ENCODE results near the gene ORC4.

ORC4 gene

DNA sequence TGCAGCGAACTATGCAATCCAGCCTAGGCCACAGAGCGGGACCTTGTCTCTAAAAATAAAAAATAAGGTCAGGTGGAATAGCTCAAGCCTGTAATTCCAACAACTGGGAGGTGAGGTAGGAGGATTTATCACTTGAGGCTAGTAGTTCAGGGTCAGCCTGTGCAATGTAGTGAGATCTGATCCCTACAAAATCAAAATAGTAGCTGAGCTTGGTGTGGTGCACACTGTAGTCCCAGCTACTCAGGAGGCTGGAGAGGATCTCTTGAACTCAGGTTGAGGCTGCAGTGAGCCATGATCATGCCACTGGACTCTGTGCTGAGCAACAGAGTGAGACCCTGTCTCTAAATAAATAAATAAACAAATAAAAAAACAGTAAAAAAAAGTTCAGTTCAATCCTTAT, 6.0 kb upstream of the ORC4 start:
- Histone ChIP-seq H2AFZ (ENCODE audit: insufficient read depth, low read length, poor library complexity) (no peak overlapping the region), H2AK5ac (ENCODE audit: low read length) (no peak overlapping the region), H4K12ac (ENCODE audit: low read depth, low read length) (no peak overlapping the region), H3K14ac (ENCODE audit: low read length) (no peak overlapping the region), H4K91ac (ENCODE audit: low read depth, low read length) (no peak overlapping the region), H3K23ac (ENCODE audit: low read length) (no peak overlapping the region), H3K79me2 (ENCODE audit: control insufficient read depth, insufficient read depth, low read length, poor library complexity) (no peaks in the 10 kb centered on the region), H2BK5ac (ENCODE audit: low read depth, low read length, poor library complexity) (no peak overlapping the region), H3K4me2 (ENCODE audit: low read length) (no peak overlapping the region), H3K36me3 (ENCODE audit: control insufficient read depth in 1 of 2, insufficient read depth in 2 of 2, low read length in 2 of 2) (no peaks in the 10 kb centered on the region), H3K4me1 (ENCODE audit: control insufficient read depth in 1 of 2, insufficient read depth in 2 of 2, low read length in 2 of 2) (no peaks in the 10 kb centered on the region), H3K9ac (ENCODE audit: low read length) (no peak overlapping the region), H3K27me3 (ENCODE audit: insufficient read depth, low read length) (no peaks in the 10 kb centered on the region), H2BK12ac (ENCODE audit: low read length) (no peak overlapping the region), H3K27ac (ENCODE audit: low read depth, low read length) (no peak overlapping the region), H3K79me1 (ENCODE audit: low read length) (no peaks in the 10 kb centered on the region), H3K4me3 (ENCODE audit: low read depth, low read length) (no peak overlapping the region), H3K9me3 (ENCODE audit: insufficient read depth, low read depth, low read length) (no peaks in the 10 kb centered on the region), H3K18ac (ENCODE audit: low read length) (no peak overlapping the region), H4K8ac (ENCODE audit: low read depth, low read length) (no peak overlapping the region), H3K4ac (ENCODE audit: low read depth, low read length) (no peak overlapping the region), H2BK120ac (ENCODE audit: insufficient read depth, low read length, poor library complexity) (no peak overlapping the region)
- no CpG with 5 or more reads among the region's 2 CpGs for WGBS (ENCODE audit: extremely low coverage, insufficient coverage, insufficient read length)
- DNase-seq, result no peak

GRCh38 chr2:148023861-148024260, 3.3 kb upstream of the ORC4 start:
- Histone ChIP-seq H3K4me3 (ENCODE audit: low read depth, low read length) (no peak overlapping the region), H3K79me2 (ENCODE audit: control insufficient read depth, insufficient read depth, low read length, poor library complexity) (peaks cover 8% of the 10 kb centered on the region), H4K12ac (ENCODE audit: low read depth, low read length) (no peak overlapping the region), H3K36me3 (ENCODE audit: control insufficient read depth in 1 of 2, insufficient read depth in 2 of 2, low read length in 2 of 2) (no peaks in the 10 kb centered on the region), H3K4me1 (ENCODE audit: control insufficient read depth in 1 of 2, insufficient read depth in 2 of 2, low read length in 2 of 2) (no peaks in the 10 kb centered on the region), H4K8ac (ENCODE audit: low read depth, low read length) (no peak overlapping the region), H2AK5ac (ENCODE audit: low read length) (no peak overlapping the region), H4K91ac (ENCODE audit: low read depth, low read length) (no peak overlapping the region), H3K23ac (ENCODE audit: low read length) (no peak overlapping the region), H3K18ac (ENCODE audit: low read length) (no peak overlapping the region), H3K27ac (ENCODE audit: low read depth, low read length) (no peak overlapping the region), H3K9me3 (ENCODE audit: insufficient read depth, low read depth, low read length) (no peaks in the 10 kb centered on the region), H2BK12ac (ENCODE audit: low read length) (no peak overlapping the region), H3K4ac (ENCODE audit: low read depth, low read length) (peak overlapping the region; percentile 73), H3K9ac (ENCODE audit: low read length) (no peak overlapping the region), H3K79me1 (ENCODE audit: low read length) (peaks cover 8% of the 10 kb centered on the region), H2BK5ac (ENCODE audit: low read depth, low read length, poor library complexity) (no peak overlapping the region), H2AFZ (ENCODE audit: insufficient read depth, low read length, poor library complexity) (no peak overlapping the region), H2BK120ac (ENCODE audit: insufficient read depth, low read length, poor library complexity) (no peak overlapping the region), H3K4me2 (ENCODE audit: low read length) (no peak overlapping the region), H3K27me3 (ENCODE audit: insufficient read depth, low read length) (no peaks in the 10 kb centered on the region), H3K14ac (ENCODE audit: low read length) (no peak overlapping the region)
- DNase-seq, result no peak

DNA sequence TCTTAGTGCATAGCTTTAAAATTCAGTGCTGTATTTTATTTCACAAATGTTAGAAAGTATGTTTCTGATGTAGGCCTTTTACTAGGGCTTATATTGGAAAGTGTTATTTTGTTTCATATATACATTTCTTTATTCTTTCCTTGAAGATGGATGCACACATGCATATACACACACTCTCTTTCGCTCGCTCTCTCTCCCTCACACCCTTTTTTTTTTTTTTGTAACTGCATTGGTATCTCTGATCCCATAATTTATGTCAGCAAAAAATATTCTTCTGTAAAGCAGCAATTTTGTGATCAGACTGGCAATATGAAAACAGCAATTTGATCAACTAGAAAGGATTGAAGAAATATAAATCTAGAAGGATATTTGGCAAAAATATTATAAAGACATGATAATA, 2.3 kb upstream of the ORC4 start:
- no CpG with 5 or more reads among the region's 2 CpGs for WGBS (ENCODE audit: extremely low coverage, insufficient coverage, insufficient read length)
- no peak overlapping the region for H2AK5ac ChIP-seq (ENCODE audit: low read length)
- no peak overlapping the region for H2BK120ac ChIP-seq (ENCODE audit: insufficient read depth, low read length, poor library complexity)
- no peaks in the 10 kb centered on the region for H3K4me1 ChIP-seq (ENCODE audit: control insufficient read depth in 1 of 2, insufficient read depth in 2 of 2, low read length in 2 of 2)
- H3K27ac ChIP-seq (ENCODE audit: low read depth, low read length), result no peak overlapping the region
- no peak overlapping the region for H2BK5ac ChIP-seq (ENCODE audit: low read depth, low read length, poor library complexity)
- no peak overlapping the region for H3K4ac ChIP-seq (ENCODE audit: low read depth, low read length)
- H2BK12ac ChIP-seq (ENCODE audit: low read length), result no peak overlapping the region
- no peak overlapping the region for H3K14ac ChIP-seq (ENCODE audit: low read length)
- H3K9me3 ChIP-seq (ENCODE audit: insufficient read depth, low read depth, low read length), result no peaks in the 10 kb centered on the region
- H3K27me3 ChIP-seq (ENCODE audit: insufficient read depth, low read length), result no peaks in the 10 kb centered on the region
- H4K12ac ChIP-seq (ENCODE audit: low read depth, low read length), result no peak overlapping the region
- no peak overlapping the region for H3K4me3 ChIP-seq (ENCODE audit: low read depth, low read length)
- H4K91ac ChIP-seq (ENCODE audit: low read depth, low read length), result no peak overlapping the region
- no peak overlapping the region for H3K4me2 ChIP-seq (ENCODE audit: low read length)
- H3K18ac ChIP-seq (ENCODE audit: low read length), result no peak overlapping the region
- H3K23ac ChIP-seq (ENCODE audit: low read length), result no peak overlapping the region
- H3K79me2 ChIP-seq (ENCODE audit: control insufficient read depth, insufficient read depth, low read length, poor library complexity), result peaks cover 8% of the 10 kb centered on the region
- no peak for DNase-seq
- H2AFZ ChIP-seq (ENCODE audit: insufficient read depth, low read length, poor library complexity), result no peak overlapping the region
- no peak overlapping the region for H3K9ac ChIP-seq (ENCODE audit: low read length)
- H4K8ac ChIP-seq (ENCODE audit: low read depth, low read length), result no peak overlapping the region
- H3K36me3 ChIP-seq (ENCODE audit: control insufficient read depth in 1 of 2, insufficient read depth in 2 of 2, low read length in 2 of 2), result no peaks in the 10 kb centered on the region
- H3K79me1 ChIP-seq (ENCODE audit: low read length), result peaks cover 8% of the 10 kb centered on the region

- no peaks in the 10 kb centered on the region for H3K9me3 ChIP-seq (ENCODE audit: insufficient read depth, low read depth, low read length)
- H3K79me1 ChIP-seq (ENCODE audit: low read length), result peaks cover 8% of the 10 kb centered on the region
- no peak overlapping the region for H4K12ac ChIP-seq (ENCODE audit: low read depth, low read length)
- no peak overlapping the region for H2BK5ac ChIP-seq (ENCODE audit: low read depth, low read length, poor library complexity)
- no peak for DNase-seq
- no peak overlapping the region for H2BK120ac ChIP-seq (ENCODE audit: insufficient read depth, low read length, poor library complexity)
- H3K14ac ChIP-seq (ENCODE audit: low read length), result no peak overlapping the region
- H3K4me1 ChIP-seq (ENCODE audit: control insufficient read depth in 1 of 2, insufficient read depth in 2 of 2, low read length in 2 of 2), result no peaks in the 10 kb centered on the region
- no peak overlapping the region for H3K4ac ChIP-seq (ENCODE audit: low read depth, low read length)
- H4K91ac ChIP-seq (ENCODE audit: low read depth, low read length), result no peak overlapping the region
- no peak overlapping the region for H2AFZ ChIP-seq (ENCODE audit: insufficient read depth, low read length, poor library complexity)
- H3K27ac ChIP-seq (ENCODE audit: low read depth, low read length), result no peak overlapping the region
- H3K18ac ChIP-seq (ENCODE audit: low read length), result no peak overlapping the region
- peaks cover 8% of the 10 kb centered on the region for H3K79me2 ChIP-seq (ENCODE audit: control insufficient read depth, insufficient read depth, low read length, poor library complexity)
- no peak overlapping the region for H2BK12ac ChIP-seq (ENCODE audit: low read length)
- no peak overlapping the region for H3K9ac ChIP-seq (ENCODE audit: low read length)
- H3K36me3 ChIP-seq (ENCODE audit: control insufficient read depth in 1 of 2, insufficient read depth in 2 of 2, low read length in 2 of 2), result no peaks in the 10 kb centered on the region
- no peak overlapping the region for H4K8ac ChIP-seq (ENCODE audit: low read depth, low read length)
- H3K4me2 ChIP-seq (ENCODE audit: low read length), result no peak overlapping the region
- no peaks in the 10 kb centered on the region for H3K27me3 ChIP-seq (ENCODE audit: insufficient read depth, low read length)
- no peak overlapping the region for H3K4me3 ChIP-seq (ENCODE audit: low read depth, low read length)
- no peak overlapping the region for H2AK5ac ChIP-seq (ENCODE audit: low read length)
- no peak overlapping the region for H3K23ac ChIP-seq (ENCODE audit: low read length)
- WGBS (ENCODE audit: extremely low coverage, insufficient coverage, insufficient read length), result no CpG with 5 or more reads among the region's 1 CpG
These were observed 1.8 kb upstream of the ORC4 start for GRCh38 chr2:148022351-148022750.

All from trophoblast cell (in vitro differentiated cells and primary cell).